Spleen (tissue), 7 donors: ENCODE results near the gene ACTRT3.

Experiments
- POLR2A ChIP-seq, 3 donors: fragments of 450-650 bp; IDR thresholded peaks; one replicate each; pipeline ENCODE4 v1.5.1; 2017; ENCODE audit warnings: antibody characterized with exemption in 3 of 3, mild to moderate bottlenecking in 1 of 3
- TF ChIP-seq, protein P1 (sequence below), 11 experiments: fragments of 200-600 bp in 7 of 11; fragments of 450-650 bp in 4 of 11; sonication (generic) in 4 of 11; IDR thresholded peaks in 8 of 11; conservative IDR thresholded peaks in 3 of 11; 1 replicate in 7 of 11; 2 replicates in 4 of 11; pipeline versions ENCODE4 v1.4.0 to v1.8.0; 2016 to 2021; ENCODE audit warnings: antibody characterized with exemption in 11 of 11, inconsistent platforms in 4 of 11, mild to moderate bottlenecking in 1 of 11
- donor health status: DM: no; HTN: no; CAD: no; lungs with moderate emphysema.
- donor health status: DM: no; HTN: no; CAD: no.
- donor health status: DM: no; HTN: no; CAD: no.

DNA sequence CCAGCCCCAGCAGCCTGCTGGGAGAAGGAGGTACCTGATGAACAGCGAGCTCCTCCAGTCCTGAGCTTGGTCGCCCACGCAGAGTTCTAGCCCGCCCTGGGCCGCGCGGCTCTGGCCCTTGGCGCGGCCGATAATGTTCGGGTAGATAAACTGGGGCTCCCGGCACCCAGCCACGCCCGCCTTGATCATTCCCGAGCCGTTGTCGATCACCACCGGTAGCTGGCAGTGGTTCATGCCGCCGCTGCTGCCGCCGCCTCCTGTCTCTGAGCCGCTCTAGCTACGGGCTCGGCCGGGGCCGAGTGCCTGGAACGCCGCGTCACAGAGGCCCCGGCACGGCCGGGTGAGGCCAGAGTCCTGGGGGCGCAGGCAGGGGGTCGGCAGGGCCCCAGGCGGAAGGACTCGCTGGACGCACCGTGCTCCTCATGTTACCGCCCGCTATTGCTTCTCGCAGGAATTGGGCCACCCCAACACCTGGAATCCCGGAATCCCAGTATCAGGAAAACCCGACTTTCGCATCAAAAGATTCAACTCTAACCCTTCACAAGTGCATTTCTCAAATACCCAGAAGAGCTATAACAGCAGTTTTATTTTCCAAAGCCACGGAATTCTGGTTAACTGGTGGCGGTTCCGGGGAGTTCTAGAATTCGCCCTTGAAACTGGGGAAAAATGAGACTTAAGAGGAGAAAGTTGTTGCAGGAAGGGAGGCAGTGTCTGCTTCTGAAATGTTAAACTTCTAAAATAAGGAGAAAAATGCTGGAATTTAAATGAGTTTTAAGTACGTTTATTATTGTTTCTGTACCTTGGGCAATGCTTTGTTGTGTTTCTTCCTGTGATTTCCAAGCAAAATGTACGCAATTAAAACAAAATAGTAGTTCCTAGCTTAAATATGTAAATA is at the start of gene ACTRT3:
- TF ChIP-seq, protein P1, sequence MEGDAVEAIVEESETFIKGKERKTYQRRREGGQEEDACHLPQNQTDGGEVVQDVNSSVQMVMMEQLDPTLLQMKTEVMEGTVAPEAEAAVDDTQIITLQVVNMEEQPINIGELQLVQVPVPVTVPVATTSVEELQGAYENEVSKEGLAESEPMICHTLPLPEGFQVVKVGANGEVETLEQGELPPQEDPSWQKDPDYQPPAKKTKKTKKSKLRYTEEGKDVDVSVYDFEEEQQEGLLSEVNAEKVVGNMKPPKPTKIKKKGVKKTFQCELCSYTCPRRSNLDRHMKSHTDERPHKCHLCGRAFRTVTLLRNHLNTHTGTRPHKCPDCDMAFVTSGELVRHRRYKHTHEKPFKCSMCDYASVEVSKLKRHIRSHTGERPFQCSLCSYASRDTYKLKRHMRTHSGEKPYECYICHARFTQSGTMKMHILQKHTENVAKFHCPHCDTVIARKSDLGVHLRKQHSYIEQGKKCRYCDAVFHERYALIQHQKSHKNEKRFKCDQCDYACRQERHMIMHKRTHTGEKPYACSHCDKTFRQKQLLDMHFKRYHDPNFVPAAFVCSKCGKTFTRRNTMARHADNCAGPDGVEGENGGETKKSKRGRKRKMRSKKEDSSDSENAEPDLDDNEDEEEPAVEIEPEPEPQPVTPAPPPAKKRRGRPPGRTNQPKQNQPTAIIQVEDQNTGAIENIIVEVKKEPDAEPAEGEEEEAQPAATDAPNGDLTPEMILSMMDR (IDR thresholded peaks at IDR 0.05 in 8 of 11, conservative IDR thresholded peaks at IDR 0.05 in 3 of 11) = no peak
- no peak for TF ChIP-seq POLR2A (IDR thresholded peaks at IDR 0.05)
